ENCODE measurements around the gene PLAAT3. TPM values are rescaled to one million over a fixed set of nuclear protein-coding genes. Genes with fewer than 3 reads are reported as not detected.
A peak's percentile ranks its signal among the peaks of the same experiment; 100 is the strongest.

The PLAAT3 gene
- 10 to 100 TPM in 1 of 4 donors, 1 to 10 TPM in 2, under 1 TPM in 1; 0.57 to 15.4 (median 4.5) TPM for total RNA-seq

DNA sequence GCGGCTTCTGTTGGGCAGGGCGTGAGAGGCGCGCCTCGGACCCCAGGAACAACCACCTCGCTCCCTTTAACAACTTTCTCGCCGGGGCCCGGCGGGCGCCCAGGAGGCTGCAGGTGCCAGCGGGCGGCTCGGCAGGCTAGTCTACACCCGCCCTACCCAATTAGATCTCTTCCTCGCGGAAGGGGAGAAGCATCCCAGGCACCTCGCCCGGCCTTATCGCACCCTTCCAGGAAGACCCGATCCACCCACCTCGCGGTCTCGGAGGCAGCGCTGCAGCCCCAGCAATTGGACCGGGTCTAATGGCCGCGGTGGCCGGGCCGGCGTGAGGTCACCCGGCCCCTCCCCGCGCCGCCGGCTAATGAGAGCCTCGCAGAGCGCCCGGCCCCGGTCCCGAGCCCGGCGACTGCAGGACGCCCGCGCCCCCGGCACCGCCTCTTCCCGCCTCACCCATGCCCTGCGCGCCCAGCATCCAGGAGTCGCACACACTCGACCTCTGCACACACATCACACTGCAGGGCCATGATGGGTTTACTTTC lies at the start of gene PLAAT3:
Gene PLAAT3, minus strand, starts transcription at position 298 of the 536 bp plus-strand sequence. CDS start 419 bp downstream, outside the sequence.
- Histone ChIP-seq H3K27me3 (peaks cover 0 to 13% (median 0%) of the 10 kb centered on the region in 4 donors), H3K4me1 (peaks cover 4 to 52% (median 18%) of the 10 kb centered on the region in 3 donors), H3K36me3 (no peaks in the 10 kb centered on the region), H3K4me3 (peak within 1 kb of the TSS; percentile 31 to 73 (median 65)), H3K9me3 (no peaks in the 10 kb centered on the region), H3K27ac (peak within 1 kb of the TSS; percentile 60 to 88 (median 80))
- intact Hi-C loops (cut with DNase I), result no loop called here
- TF ChIP-seq, protein P1, sequence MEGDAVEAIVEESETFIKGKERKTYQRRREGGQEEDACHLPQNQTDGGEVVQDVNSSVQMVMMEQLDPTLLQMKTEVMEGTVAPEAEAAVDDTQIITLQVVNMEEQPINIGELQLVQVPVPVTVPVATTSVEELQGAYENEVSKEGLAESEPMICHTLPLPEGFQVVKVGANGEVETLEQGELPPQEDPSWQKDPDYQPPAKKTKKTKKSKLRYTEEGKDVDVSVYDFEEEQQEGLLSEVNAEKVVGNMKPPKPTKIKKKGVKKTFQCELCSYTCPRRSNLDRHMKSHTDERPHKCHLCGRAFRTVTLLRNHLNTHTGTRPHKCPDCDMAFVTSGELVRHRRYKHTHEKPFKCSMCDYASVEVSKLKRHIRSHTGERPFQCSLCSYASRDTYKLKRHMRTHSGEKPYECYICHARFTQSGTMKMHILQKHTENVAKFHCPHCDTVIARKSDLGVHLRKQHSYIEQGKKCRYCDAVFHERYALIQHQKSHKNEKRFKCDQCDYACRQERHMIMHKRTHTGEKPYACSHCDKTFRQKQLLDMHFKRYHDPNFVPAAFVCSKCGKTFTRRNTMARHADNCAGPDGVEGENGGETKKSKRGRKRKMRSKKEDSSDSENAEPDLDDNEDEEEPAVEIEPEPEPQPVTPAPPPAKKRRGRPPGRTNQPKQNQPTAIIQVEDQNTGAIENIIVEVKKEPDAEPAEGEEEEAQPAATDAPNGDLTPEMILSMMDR (IDR thresholded peaks at IDR 0.05), result no peak
- peak in 2 of 4 donors; percentile 69 to 72 for TF ChIP-seq POLR2A (IDR thresholded peaks at IDR 0.05)
- WGBS, 2 donors, result 0 to 1% methylated on average over 12 to 20 of the region's 53 CpGs
- no peak for DNase-seq

DNA sequence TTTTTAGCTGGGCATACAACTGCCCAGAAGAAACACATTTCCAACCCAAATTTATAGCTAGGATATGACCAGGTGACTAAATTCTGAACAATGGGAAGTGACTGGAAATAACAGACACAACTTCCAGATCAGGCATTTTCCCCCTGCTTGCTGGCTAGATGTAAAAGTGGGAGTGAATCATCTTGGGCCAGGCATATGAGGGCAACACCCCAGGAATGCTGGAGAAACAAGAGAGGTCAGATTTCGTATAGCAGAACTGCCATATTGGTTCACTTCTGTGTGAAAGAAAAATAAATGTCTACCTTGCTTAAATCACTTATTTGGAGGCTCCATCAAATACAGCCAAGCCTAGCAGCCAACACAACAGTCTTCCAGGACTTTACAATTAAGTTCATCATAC lies 49.6 kb upstream of the PLAAT3 start:
- intact Hi-C loops (cut with DNase I), result no loop called here
- peak overlapping the region in 2 of 4 donors; percentile 20 to 42 for H3K27ac ChIP-seq
- WGBS, 2 donors, result 0% methylated on average over 1 of the region's 1 CpG

DNA sequence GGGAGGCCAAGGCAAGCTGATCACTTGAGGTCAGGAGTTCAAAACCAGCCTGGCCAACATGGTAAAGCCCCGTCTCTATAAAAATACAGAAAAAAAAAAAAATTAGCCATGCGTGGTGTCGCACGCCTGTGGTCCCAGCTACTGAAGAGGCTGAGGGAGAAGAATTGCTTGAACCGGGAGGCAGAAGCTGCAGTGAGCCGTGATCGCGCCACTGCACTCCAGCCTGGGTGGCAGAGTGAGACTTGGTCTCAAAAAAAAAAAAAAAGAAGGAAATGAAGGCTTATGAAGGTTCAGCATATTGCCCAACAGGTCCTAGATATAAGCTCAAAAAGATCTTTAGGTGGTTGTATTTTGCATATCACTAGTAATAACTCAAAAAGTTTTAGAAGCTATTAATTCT lies 46.7 kb upstream of the PLAAT3 start:
- Histone ChIP-seq H3K27ac (no peak overlapping the region), H3K4me3 (no peak overlapping the region), H3K36me3 (peaks cover 0 to 36% (median 6%) of the 10 kb centered on the region in 3 donors), H3K27me3 (no peaks in the 10 kb centered on the region), H3K4me1 (peaks cover 0 to 53% (median 7%) of the 10 kb centered on the region in 3 donors), H3K9me3 (no peaks in the 10 kb centered on the region)
- intact Hi-C loops (cut with DNase I), result no loop called here
- 85 to 94% methylated on average over 8 of the region's 8 CpGs for WGBS, 2 donors
- TF ChIP-seq POLR2A (IDR thresholded peaks at IDR 0.05), result no peak
- TF ChIP-seq, protein P1 (IDR thresholded peaks at IDR 0.05), result no peak
- no peak for DNase-seq

More for the DNA sequence above, 49.6 kb upstream of the PLAAT3 start:
- TF ChIP-seq POLR2A (IDR thresholded peaks at IDR 0.05), result no peak
- TF ChIP-seq, protein P1 (IDR thresholded peaks at IDR 0.05), result no peak
- H3K27me3 ChIP-seq, result no peaks in the 10 kb centered on the region
- H3K9me3 ChIP-seq, result no peaks in the 10 kb centered on the region
- H3K4me3 ChIP-seq, result no peak overlapping the region
- H3K36me3 ChIP-seq, result peaks cover 0 to 9% (median 0%) of the 10 kb centered on the region in 3 donors
- DNase-seq, result no peak
- peaks cover 15 to 82% (median 35%) of the 10 kb centered on the region in 3 donors for H3K4me1 ChIP-seq

DNA sequence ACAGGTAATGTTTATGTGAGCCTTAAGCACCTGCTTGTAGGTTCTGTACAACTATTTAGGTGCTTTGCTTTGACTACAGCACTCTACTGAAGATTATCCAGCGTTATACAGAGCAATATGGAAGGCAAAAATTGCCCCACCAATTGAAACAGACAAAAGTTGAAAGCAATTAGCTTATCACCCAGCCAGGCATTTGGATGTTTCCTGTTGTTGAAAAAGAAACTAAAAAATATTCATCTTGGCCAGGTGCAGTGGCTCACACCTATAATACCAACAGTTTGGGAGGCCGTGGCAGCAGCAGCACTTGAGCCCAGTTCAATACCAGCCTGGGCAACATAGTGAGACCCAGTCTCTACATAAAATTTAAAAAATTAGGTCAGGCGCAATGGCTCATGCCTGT lies 38.4 kb upstream of the PLAAT3 start:
- Histone ChIP-seq H3K9me3 (no peaks in the 10 kb centered on the region), H3K27me3 (no peaks in the 10 kb centered on the region), H3K4me3 (no peak overlapping the region), H3K36me3 (peaks cover 0 to 99% (median 21%) of the 10 kb centered on the region in 3 donors), H3K27ac (no peak overlapping the region), H3K4me1 (peaks cover 0 to 7% (median 0%) of the 10 kb centered on the region in 3 donors)
- 72 to 78% methylated on average over 3 of the region's 3 CpGs for WGBS, 2 donors
- intact Hi-C loops (cut with DNase I), result no loop called here
- DNase-seq, result no peak
- TF ChIP-seq, protein P1 (IDR thresholded peaks at IDR 0.05), result no peak
- no peak for TF ChIP-seq POLR2A (IDR thresholded peaks at IDR 0.05)

DNA sequence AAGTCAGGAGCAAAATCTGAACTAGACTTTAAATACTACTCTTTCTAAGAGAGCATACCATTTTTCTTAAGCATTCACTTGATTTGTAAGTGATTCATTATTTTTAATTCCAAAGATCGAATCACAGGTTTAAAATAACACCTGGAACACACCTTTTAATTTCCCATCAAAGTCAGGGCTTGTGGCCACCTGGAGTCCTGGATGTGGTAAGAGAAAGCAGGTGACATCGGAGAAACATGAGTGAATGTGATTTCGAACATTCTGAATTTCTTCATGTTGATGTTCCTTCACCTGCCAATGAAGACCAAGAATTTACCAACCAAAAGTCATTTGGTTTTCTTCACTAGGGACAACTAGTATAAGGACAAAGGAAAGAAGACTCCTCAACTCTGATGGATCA lies 29.0 kb upstream of the PLAAT3 start:
- WGBS, 2 donors, result 74 to 85% methylated on average over 3 of the region's 3 CpGs
- intact Hi-C loops (cut with DNase I), result loop anchor here (10.0 kb wide), 1 partner anchor 92 kb away; no protein-coding TSS in a partner anchor
- no peak for TF ChIP-seq POLR2A (IDR thresholded peaks at IDR 0.05)
- TF ChIP-seq, protein P1 (IDR thresholded peaks at IDR 0.05), result no peak
- Histone ChIP-seq H3K36me3 (peaks cover 9 to 93% (median 13%) of the 10 kb centered on the region in 3 donors), H3K27ac (no peak overlapping the region), H3K4me3 (no peak overlapping the region), H3K27me3 (no peaks in the 10 kb centered on the region), H3K4me1 (peaks cover 0 to 5% (median 0%) of the 10 kb centered on the region in 3 donors), H3K9me3 (no peaks in the 10 kb centered on the region)
- no peak for DNase-seq
